MG63 (cell line): ENCODE measurements around the gene AK6. TPM values are rescaled to one million over a fixed set of nuclear protein-coding genes. Genes with fewer than 3 reads are reported as not detected.
"Not testable (repeated sequence)": the region's sequence is repeated elsewhere in the genome, so short reads cannot be mapped to it uniquely, and the experiment has no call there.

Experiments
- DNase-seq: peaks from one replicate; pipeline ENCODE4 v3.0.0-alpha.2; 2020
- H3K27me3 ChIP-seq: fragments of 250-450 bp; sonication (Bioruptor Pico); 2 replicates; pipeline ENCODE4 v1.5.1; 2020; ENCODE audit warnings: mild to moderate bottlenecking, moderate library complexity
- H3K36me3 ChIP-seq: fragments of 250-450 bp; sonication (Bioruptor Pico); 2 replicates; pipeline ENCODE4 v1.5.1; 2020; ENCODE audit warnings: mild to moderate bottlenecking, moderate library complexity
- H3K4me3 ChIP-seq: fragments of 250-450 bp; sonication (Bioruptor Pico); 2 replicates; pipeline ENCODE4 v1.5.1; 2020; ENCODE audit warnings: mild to moderate bottlenecking, moderate library complexity
- H3K9me3 ChIP-seq: fragments of 250-450 bp; sonication (Bioruptor Pico); 2 replicates; pipeline ENCODE4 v1.5.1; 2020; ENCODE audit warnings: mild to moderate bottlenecking, moderate library complexity
- total RNA-seq: library from RNA; depleted of rRNA; stranded (reverse); fragments of >200 nt; shearing (Covaris generic); gene quantifications from 2 replicates; pipeline ENCODE4 v1.2.3, GENCODE V29; 2014; ENCODE audit warnings: low replicate concordance

Gene AK6
- total RNA-seq, 1 experiment from 2014 or later, result 35.2 TPM

DNA sequence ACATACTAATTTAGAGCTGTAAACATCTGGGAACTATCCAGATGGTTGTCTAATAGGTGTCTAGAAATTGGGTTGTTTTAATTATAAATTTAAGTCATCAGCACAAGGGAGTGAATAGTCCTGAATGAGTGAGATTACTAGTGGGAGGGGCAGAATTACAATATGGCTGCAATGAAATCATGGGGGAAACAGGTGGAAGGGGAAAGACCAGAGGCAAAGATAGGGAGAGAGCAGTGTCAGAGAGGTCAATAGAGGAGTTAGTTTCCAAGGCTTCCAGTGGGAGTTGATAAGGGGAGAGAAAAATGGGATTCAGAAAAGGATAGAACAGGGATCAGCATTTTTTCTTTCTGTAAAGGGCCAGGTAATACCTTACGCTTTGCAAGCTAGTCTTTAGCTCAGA is 8.9 kb downstream of the AK6 start:
- DNase-seq, result no peak
- Histone ChIP-seq H3K27me3 (no peaks in the 10 kb centered on the region), H3K9me3 (no peaks in the 10 kb centered on the region), H3K4me3 (no peak overlapping the region), H3K36me3 (peaks cover 52% of the 10 kb centered on the region)

DNA sequence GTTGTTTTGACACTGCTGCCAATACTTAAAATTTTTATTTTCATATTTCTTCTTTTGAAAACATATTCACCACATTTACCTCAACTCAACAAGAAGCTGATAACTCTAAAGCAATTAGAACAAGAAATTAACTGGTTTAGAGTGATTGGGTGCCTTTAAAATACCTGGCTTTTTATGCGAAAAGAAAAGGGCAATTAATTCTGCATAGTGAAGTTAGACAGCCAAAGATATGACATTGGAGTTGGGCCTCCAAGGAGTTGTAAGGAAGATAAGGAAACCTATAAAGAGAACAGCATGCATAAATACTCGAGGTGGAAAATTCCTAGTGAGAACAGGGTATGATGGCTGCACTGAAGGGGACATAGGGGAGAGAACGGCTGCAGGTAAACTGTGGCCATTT is 9.6 kb downstream of the AK6 start:
- Histone ChIP-seq H3K27me3 (no peaks in the 10 kb centered on the region), H3K9me3 (no peaks in the 10 kb centered on the region), H3K36me3 (peaks cover 51% of the 10 kb centered on the region), H3K4me3 (no peak overlapping the region)
- DNase-seq, result no peak

DNA sequence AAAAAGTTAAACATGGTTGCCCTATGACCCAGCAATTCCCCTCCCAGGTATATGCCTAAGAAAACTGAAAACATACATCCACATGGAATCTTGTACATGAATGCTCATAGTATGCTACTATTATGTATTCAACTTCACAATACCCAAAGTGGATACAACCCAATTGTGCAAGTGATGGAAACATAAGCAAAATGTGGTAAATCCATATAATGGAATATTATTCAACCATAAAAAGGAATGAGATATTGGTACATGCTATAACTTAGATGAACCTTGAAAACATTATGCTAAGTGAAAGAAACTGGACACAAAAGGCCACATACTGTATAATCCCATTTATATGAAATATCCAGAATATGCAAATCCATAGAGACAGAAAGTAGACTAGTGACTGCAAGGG is 18.7 kb downstream of the AK6 start:
- no peak for DNase-seq
- H3K27me3 ChIP-seq, result no peaks in the 10 kb centered on the region
- no peak overlapping the region for H3K4me3 ChIP-seq
- no peaks in the 10 kb centered on the region for H3K9me3 ChIP-seq
- peaks cover 49% of the 10 kb centered on the region for H3K36me3 ChIP-seq

DNA sequence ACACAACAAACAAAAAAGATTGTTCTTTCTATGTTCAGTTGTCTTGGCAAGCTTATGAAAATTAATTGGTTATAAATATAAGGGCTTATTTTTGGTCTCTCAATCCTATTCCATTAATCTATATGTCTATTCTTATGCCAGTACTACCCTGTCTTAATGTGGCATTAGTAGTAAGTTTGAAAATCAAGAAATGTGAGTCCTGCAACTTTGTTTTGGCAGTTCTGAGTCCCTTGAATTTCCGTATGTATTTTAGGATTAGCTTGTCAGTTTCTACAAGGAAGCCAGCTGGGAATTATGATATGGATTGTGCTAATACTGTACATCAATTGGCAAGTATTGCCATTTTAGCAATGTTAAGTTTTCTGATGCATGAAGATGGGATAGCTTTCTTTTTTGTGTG is 26.2 kb downstream of the AK6 start:
- Histone ChIP-seq H3K9me3 (no peaks in the 10 kb centered on the region), H3K4me3 (no peak overlapping the region), H3K36me3 (no peaks in the 10 kb centered on the region), H3K27me3 (no peaks in the 10 kb centered on the region)
- DNase-seq, result no peak

DNA sequence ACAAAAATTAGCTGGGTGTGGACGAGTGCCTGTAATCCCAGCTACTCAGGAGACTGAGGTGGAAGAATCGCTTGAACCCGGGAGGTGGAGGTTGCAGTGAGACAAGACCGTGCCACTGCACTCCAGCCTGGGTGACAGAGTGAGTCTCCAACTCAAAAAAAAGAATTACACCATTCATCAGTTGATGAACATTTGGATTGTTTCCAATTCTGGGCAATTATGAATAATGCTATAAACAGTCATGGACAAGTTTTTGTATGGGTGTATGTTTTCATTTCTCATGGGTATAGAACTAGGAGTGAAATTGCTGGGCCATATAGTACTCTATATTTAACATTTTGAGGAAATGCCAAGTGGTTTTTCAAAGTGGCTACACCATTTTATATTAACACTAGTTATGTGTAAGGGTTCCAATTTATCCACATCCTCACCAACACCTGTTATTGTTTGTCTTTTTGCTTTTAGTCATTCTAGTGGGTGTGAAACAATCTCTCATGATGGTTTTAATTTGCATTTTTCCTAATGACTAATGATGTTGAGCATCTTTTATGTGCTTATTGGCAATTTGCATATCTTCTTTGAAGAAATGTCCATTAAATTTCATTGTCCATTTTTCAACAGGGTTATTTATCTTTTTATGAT is 27.7 kb downstream of the AK6 start:
- Histone ChIP-seq H3K9me3 (no peaks in the 10 kb centered on the region), H3K36me3 (no peaks in the 10 kb centered on the region), H3K4me3 (no peak overlapping the region), H3K27me3 (no peaks in the 10 kb centered on the region)
- DNase-seq, result no peak

DNA sequence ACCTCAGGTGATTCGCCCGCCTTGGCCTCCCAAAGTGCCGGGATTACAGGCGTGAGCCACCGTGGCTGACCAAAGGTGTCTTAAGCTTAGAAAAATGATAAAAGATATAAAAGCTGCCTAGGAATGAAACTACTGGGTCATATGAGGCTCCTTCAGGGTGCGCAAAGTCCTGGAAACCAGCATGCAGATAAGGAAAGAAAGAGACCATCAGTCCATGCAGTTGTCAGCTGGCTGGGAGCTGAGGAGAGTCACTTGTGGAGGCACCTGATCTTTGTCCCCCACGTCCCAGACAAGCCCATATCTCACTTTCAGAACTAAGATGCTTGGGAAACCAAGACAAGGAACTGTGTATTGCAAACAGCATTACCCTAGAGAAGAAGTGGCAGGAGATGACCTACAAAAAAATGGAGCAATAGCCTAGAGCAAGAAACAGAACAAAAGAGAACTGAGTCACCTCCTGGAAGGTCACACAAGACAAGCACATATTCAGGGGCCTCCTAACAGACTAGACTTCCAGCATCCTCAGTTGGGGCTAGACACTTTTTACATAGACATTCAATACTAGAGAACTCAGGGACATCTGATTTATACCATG is 33.9 kb downstream of the AK6 start:
- Histone ChIP-seq H3K4me3 (no peak overlapping the region), H3K9me3 (no peaks in the 10 kb centered on the region), H3K36me3 (no peaks in the 10 kb centered on the region), H3K27me3 (no peaks in the 10 kb centered on the region)
- no peak for DNase-seq

DNA sequence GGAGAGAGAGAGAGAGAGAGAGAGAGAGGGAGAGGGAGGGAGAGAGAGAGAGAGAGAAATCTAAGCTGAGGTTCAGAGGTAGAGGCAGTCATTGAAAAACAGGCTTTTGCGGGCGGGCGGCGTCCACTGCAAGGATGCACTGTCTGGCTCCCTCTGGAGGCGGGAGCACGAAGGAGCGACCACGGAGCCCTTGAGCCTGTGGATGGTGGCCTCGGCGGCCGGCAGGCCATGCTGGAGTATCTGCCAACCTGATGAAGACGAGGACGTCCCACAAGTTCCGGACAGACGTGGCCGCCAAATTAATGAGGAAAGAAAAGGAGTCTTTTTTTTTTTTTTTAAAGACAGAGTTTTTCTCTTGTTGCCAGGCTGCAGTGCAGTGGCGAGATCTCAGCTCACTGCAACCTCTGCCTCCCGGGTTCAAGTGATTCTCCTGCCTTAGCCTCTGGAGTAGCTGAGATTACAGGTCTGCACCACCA is 34.5 kb downstream of the AK6 start:
- Histone ChIP-seq H3K9me3 (no peaks in the 10 kb centered on the region), H3K36me3 (no peaks in the 10 kb centered on the region), H3K27me3 (no peaks in the 10 kb centered on the region), H3K4me3 (no peak overlapping the region)
- DNase-seq, result peak; percentile 84

DNA sequence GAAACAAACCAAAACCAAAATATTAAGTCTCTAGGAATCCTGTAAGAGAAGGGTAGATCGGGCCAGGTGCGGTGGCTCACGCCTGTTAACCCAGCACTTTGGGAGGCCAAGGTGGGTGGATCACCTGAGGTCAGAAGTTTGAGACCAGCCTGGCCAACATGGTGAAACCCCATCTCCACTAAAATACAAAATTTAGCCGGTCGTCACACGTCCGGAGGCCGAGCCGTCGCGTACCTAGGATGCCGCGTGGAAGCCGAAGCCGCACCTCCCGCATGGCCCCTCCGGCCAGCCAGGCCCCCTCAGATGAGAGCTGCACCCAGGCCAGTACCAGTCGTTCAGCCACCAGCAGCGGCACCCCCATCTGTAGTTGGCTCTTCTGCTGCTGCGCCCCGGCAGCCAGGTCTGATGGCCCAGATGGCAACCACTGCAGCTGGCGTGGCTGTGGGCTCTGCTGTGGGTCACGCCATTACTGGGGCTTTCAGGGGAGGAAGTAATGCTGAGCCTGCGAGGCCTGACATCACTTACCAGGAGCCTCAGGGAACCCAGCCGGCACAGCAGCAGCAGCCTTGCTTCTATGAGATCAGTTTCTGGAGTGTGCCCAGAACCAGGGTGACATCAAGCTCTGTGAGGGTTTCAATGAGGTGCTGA is 35.5 kb downstream of the AK6 start:
- H3K4me3 ChIP-seq, H3K36me3 ChIP-seq, H3K9me3 ChIP-seq, DNase-seq, H3K27me3 ChIP-seq: not testable (repeated sequence)

DNA sequence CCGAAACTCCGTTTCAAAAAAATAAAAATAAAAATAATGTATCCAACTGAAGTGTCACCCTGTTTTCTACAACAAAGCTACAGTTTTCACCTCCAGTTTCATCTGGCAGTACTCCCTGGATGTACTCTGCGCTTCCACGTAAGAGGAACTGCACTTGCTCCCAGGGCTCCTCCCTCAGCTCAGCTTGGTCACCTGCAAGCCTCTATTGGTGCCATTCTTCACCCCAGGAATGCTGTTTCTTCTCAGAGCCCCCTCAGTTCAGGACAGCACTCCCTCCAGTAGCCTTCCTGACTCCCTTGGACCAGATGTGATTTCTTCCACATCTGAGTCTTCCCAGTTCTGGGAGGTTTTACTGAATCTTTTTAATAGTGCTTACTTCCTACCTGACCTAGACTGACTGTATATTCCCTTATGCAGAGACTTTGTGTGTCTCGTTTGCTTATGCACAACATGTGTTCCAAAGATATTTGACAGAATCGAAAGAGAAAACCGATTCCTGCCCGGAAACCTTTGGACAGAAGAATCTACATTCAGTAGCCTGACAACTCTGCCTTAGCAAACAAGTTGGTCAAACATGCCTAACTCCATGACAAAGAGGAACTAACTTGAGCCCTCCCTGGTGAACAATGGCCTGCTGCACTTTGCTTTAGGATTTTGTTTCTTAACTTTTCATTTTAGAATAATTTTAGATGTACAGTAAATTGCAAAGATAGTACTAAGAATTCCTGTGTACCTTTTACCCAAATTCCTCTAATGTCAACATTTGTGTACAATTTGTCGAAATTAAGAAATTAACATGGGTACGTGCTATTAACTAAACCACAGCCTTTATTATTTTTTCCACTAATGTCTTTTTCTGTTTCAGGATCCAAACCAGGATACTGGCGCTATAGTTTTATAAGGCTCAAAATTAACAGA is 37.5 kb downstream of the AK6 start:
- Histone ChIP-seq H3K27me3 (no peaks in the 10 kb centered on the region), H3K36me3 (no peaks in the 10 kb centered on the region), H3K4me3 (peak overlapping the region; percentile 62), H3K9me3 (no peaks in the 10 kb centered on the region)
- no peak for DNase-seq

DNA sequence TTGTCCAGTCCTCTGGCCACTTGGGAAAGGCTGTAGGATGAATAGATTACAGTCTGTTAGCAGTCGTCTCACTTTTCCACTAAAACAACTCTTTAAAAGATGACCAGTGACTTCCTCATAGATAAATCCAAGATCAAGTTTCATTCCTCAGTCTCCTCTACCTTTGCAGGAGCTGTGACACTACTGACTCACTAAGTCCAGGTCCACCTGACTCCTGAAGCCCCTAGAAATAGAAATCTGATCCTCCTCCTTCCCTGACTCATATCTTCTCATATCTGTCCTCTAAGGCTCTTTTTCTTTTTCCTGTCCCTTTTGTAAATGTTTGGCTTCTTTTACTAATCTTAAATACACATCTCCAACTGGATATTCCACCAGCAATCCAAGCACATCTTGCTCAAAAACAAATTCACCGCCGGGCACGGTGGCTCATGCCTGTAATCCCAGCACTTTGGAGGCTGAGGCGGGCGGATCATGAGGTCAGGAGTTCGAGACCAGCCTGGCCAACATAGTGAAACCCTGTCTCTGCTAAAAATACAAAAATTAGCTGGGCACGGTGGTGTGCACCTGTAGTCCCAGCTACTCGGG is 39.3 kb downstream of the AK6 start:
- Histone ChIP-seq H3K4me3 (no peak overlapping the region), H3K36me3 (no peaks in the 10 kb centered on the region), H3K27me3 (no peaks in the 10 kb centered on the region), H3K9me3 (no peaks in the 10 kb centered on the region)
- DNase-seq, result no peak

DNA sequence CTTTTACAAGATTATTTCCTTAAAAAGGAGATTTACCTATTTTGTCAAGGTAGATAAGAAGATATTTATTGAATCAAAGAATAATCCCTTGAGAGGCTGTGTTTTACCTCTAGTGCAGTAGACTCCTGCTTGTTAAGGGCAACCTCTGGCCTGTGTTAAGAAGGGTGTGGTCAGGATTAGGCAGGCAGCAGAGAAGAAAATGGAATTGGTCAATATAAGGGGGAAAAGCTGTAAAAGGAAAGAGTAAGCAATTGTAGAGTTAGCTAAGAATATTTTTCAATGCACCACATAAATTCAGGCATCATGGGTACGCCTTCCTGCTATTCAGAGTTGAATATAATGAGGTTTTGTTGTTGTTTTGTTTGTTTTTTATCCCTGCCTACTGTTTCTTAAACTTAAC is 43.0 kb downstream of the AK6 start:
- H3K4me3 ChIP-seq, result no peak overlapping the region
- H3K27me3 ChIP-seq, result no peaks in the 10 kb centered on the region
- no peaks in the 10 kb centered on the region for H3K36me3 ChIP-seq
- no peaks in the 10 kb centered on the region for H3K9me3 ChIP-seq
- no peak for DNase-seq

DNA sequence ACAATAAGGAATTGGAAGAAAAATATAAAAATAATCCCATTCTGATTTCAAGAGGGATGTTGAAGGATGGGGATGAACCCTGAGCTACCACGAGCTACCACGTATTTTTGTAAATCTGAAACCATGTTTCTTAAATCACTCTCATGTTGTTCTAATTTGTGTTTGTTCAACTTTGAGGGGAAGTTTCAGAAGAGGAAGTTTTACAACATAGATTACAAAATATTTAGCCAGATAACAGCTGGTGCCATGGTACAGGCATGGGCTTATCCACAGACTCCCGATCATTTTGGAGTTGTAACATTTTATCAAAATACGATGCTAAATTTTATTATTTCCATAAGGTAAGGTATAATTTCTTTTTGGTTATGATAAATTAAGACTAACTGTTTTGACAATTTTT is 51.9 kb downstream of the AK6 start:
- H3K27me3 ChIP-seq, result no peaks in the 10 kb centered on the region
- no peaks in the 10 kb centered on the region; the same call in 1 of the 2 replicates for H3K36me3 ChIP-seq
- DNase-seq, result no peak
- H3K9me3 ChIP-seq, result no peaks in the 10 kb centered on the region
- no peak overlapping the region for H3K4me3 ChIP-seq

DNA sequence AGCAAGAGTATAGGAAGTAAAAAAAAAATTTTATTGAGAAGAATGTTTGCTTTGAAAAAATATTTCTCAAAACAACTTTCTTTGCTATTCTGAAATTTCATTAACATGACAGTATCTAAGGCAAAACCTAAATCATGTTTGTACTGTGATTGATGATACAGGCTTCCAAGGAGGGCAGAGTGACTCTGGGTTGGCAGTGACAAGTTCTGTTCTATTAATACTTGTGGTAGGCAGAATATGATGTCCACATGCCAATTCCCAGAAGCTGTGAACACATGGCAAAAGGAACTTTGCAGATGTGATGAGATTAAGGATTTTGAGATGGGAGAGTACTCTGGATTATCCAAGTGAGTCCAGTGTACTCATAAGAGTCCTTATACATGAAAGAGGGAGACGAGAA is 53.3 kb downstream of the AK6 start:
- H3K36me3 ChIP-seq, result no peaks in the 10 kb centered on the region; the same call in 1 of the 2 replicates
- DNase-seq, result no peak
- no peak overlapping the region for H3K4me3 ChIP-seq
- H3K9me3 ChIP-seq, result no peaks in the 10 kb centered on the region
- no peaks in the 10 kb centered on the region for H3K27me3 ChIP-seq

DNA sequence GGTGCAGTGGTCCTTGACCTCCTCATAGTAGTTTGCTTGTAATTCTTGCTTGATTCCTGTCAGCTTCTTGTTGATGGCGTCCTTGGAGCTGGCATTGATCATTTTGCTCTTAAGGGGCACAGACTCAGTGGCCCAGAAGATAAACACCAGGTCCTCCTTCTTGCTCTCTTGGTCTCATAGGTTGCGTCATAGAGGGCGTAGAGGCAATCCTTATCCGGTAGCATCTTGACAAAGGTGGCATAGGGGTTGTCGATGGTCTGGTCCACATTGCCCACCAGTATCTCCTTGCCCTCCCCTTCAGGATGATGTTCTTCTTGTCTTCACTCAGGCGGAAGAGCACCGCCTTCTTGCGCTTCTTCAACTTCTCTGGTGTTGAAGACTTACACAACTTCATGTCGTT is 55.9 kb downstream of the AK6 start:
- no peak overlapping the region for H3K4me3 ChIP-seq
- H3K27me3 ChIP-seq, result no peaks in the 10 kb centered on the region
- H3K36me3 ChIP-seq, result peaks cover 4% of the 10 kb centered on the region
- DNase-seq, result no peak
- no peaks in the 10 kb centered on the region for H3K9me3 ChIP-seq

DNA sequence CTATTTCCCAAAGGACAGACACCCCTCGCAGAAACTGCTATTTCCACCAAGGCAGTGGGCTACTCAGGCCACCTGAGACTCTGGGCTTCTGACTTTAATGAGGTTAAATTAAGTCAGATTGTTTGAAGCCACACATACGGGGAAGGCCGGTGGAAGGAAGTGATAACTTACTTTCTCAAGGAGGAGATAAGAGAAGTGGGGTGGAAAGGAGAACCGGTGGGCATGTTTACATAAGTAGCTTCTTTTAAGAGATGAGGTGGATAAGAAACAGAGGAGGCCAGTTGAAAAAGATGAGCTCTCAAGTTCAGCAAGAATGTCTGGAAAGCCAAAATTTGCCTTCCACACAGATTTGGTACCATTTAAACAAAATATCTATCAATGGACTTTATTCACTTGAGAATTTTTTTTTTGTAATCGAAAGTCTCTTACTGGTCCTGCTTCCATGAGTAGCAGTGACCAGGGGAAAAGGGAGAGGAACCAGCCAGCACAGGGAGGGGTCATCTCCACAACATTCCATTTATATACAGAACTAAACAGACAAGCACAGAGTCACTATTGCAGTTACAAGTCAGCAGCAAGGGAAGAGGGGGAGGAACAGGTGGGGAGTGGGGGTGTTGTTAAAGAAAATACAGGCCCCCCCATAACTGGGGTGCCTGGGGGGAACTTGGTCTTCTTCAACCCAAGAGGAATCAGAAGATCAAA is 56.7 kb downstream of the AK6 start:
- Histone ChIP-seq H3K27me3 (no peaks in the 10 kb centered on the region), H3K4me3 (no peak overlapping the region), H3K9me3 (no peaks in the 10 kb centered on the region), H3K36me3 (peaks cover 4% of the 10 kb centered on the region)
- no peak for DNase-seq

DNA sequence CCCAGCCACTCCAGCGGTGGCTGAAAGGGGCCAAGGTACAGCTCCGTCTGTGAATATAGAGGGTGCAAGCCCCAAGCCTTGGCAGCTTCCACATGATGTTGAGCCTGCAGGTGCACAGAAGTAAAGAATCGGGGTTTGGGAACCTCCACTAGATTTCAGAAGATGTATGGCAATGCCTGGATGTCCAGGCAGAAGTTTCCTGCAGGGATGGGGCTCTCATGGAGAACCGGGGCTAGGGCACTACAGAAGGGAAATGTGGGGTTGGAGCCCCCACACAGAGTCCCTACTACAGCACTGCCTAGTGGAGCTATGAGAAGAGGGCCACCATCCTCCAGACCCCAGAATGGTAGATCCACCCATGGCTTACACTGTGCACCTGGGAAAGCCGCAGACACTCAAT is 59.9 kb downstream of the AK6 start:
- no peaks in the 10 kb centered on the region for H3K27me3 ChIP-seq
- no peak overlapping the region for H3K4me3 ChIP-seq
- H3K36me3 ChIP-seq, result peaks cover 4% of the 10 kb centered on the region
- DNase-seq, result no peak
- no peaks in the 10 kb centered on the region for H3K9me3 ChIP-seq
